HG03175 (cell line): Measurements from ENCODE around the gene ANXA3.
"Not testable (repeated sequence)": the region's sequence is repeated elsewhere in the genome, so short reads cannot be mapped to it uniquely, and the experiment has no call there.

Experiments used
- ATAC-seq: cut with Tn5 transposase; IDR thresholded peaks from one replicate; pipeline ENCODE4 v1.9.1; 2021; ENCODE audit warnings: mild to moderate bottlenecking, moderate library complexity; ENCODE audit not compliant: unreplicated experiment

The ANXA3 gene

GRCh38 chr4:78569306-78569821 is 17.8 kb downstream of the ANXA3 start:
- no peak for ATAC-seq

- ATAC-seq = no peak
Observed at GRCh38 chr4:78570117-78570516, 18.5 kb downstream of the ANXA3 start.

- no peak for ATAC-seq
Observed at GRCh38 chr4:78571804-78572203, 20.2 kb downstream of the ANXA3 start.

- ATAC-seq = no peak
Observed at GRCh38 chr4:78578674-78579425, 27.3 kb downstream of the ANXA3 start.

GRCh38 chr4:78581618-78582017 is 30.0 kb downstream of the ANXA3 start:
- ATAC-seq = no peak

GRCh38 chr4:78584863-78585547 is 33.4 kb downstream of the ANXA3 start:
- no peak for ATAC-seq

GRCh38 chr4:78585633-78586032 is 34.1 kb downstream of the ANXA3 start:
- ATAC-seq = no peak

GRCh38 chr4:78588894-78589545 is 37.5 kb downstream of the ANXA3 start:
- ATAC-seq = peak; percentile 64

GRCh38 chr4:78591404-78591803 is 39.8 kb downstream of the ANXA3 start:
- no peak for ATAC-seq

GRCh38 chr4:78592088-78592783 is 40.7 kb downstream of the ANXA3 start:
- ATAC-seq = no peak

GRCh38 chr4:78596111-78596742 is 44.7 kb downstream of the ANXA3 start:
- no peak for ATAC-seq

- ATAC-seq = not testable (repeated sequence)
Observed at GRCh38 chr4:78598431-78598830, 46.9 kb downstream of the ANXA3 start.

- no peak for ATAC-seq
Observed at GRCh38 chr4:78599147-78599546, 47.6 kb downstream of the ANXA3 start.

- ATAC-seq = no peak
Observed at GRCh38 chr4:78599931-78600375, 48.4 kb downstream of the ANXA3 start.

- peak; percentile 52 for ATAC-seq
Observed at GRCh38 chr4:78601013-78601412, 49.4 kb downstream of the ANXA3 start.

- ATAC-seq = no peak
Observed at GRCh38 chr4:78602334-78602733, 50.8 kb downstream of the ANXA3 start.

GRCh38 chr4:78603384-78603783 is 51.8 kb downstream of the ANXA3 start:
- ATAC-seq = no peak

- ATAC-seq = no peak
Observed at GRCh38 chr4:78604988-78605387, 53.4 kb downstream of the ANXA3 start.

- no peak for ATAC-seq
Observed at GRCh38 chr4:78606035-78606434, 54.5 kb downstream of the ANXA3 start.

GRCh38 chr4:78606530-78607095 is 55.0 kb downstream of the ANXA3 start:
- ATAC-seq = no peak
